Brain pericyte (primary cell): ENCODE measurements around the gene GNAI1.

ENCODE experiments used
- DNase-seq: peaks from one replicate; pipeline ENCODE4 v3.0.0-alpha.2; 2012; ENCODE audit warnings: low read depth, low spot score

Gene GNAI1

GRCh38 chr7:80213814-80214213, 79.2 kb downstream of the GNAI1 start:
- no peak for DNase-seq

DNA sequence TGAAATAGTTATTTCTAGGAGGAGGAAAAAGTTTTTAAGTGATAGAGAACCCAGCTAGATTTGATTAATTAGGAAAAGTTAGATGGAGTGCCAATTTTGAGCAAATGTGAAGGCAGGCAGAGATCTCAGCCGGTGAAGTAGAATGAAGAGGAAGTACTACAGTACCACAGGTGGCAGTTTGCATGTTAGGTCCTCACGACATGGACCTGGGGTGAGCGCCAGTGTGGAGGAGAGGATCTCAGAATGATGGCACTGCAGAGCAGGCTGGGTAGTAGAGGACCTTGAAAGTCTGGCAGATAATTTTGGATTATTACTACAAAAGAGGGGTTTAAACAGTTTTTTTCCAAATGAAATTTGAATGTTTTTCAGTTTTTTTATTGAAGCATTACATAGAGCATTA, 81.1 kb downstream of the GNAI1 start:
- DNase-seq = no peak

GRCh38 chr7:80216996-80217842, 82.6 kb downstream of the GNAI1 start:
- no peak for DNase-seq

DNA sequence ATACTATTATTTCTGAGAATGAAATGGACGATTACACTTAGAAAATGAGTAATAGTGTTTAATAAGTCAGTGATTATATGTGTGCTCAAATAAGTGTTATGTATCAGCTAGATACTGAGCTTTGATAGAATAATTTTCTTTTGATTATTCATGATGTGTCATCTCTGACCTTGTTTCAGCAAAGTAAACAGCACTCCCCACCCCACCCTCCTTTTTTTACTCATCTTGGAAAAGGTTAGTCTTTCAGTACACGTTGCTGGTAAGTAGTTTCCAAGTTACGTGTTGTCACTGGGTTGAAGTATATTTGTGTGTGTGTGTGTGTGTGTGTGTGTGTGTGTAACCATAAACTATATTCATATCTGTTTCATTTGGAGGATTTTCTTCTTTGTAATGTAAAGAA, 84.1 kb downstream of the GNAI1 start:
- DNase-seq = no peak

- no peak for DNase-seq
Measured at GRCh38 chr7:80220022-80220634, 85.5 kb downstream of the GNAI1 start.

GRCh38 chr7:80224415-80224814, 89.8 kb downstream of the GNAI1 start:
- no peak for DNase-seq

- no peak for DNase-seq
Measured at GRCh38 chr7:80225361-80225760, 90.7 kb downstream of the GNAI1 start.

DNA sequence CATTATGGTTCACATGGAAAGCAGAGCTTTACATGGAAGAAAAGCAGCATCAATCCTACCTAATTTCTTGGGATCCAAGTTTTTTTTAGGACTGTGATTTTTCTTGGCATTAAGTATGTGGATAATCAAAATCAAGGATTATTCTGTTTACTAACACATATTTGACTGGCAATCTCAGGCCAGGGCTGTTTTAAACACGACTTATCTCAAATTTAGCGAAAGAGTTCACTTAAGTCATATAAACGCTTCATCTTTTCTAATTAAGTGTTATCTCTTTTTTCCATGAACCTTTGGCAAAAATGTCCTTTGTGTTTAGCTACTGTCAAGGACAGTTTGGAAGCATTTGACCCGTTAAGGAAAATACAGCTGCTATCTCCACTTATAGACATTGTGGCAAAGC, 92.0 kb downstream of the GNAI1 start:
- DNase-seq = no peak

DNA sequence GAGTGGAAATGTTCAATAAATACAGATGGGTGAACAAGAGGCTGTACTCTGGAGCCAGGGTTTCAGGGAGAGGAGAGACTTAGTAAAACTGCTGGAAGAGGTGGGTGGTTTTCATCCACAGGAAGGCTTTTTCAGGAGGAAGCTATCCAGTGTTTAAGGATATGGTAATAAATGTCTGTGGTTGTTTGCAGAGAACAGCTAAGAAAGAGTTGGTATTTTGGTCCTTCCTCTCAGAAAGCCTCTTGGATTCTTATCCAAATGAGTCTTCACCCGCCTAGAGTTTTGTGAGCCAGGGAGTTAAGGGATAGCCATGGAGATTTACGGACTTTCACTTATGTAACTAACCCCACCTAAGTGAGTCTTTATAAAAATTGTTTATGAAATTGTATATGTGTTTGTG, 95.7 kb downstream of the GNAI1 start:
- no peak for DNase-seq

GRCh38 chr7:80231707-80232106, 97.1 kb downstream of the GNAI1 start:
- no peak for DNase-seq

- no peak for DNase-seq
Measured at GRCh38 chr7:80232979-80233724, 98.5 kb downstream of the GNAI1 start.

DNA sequence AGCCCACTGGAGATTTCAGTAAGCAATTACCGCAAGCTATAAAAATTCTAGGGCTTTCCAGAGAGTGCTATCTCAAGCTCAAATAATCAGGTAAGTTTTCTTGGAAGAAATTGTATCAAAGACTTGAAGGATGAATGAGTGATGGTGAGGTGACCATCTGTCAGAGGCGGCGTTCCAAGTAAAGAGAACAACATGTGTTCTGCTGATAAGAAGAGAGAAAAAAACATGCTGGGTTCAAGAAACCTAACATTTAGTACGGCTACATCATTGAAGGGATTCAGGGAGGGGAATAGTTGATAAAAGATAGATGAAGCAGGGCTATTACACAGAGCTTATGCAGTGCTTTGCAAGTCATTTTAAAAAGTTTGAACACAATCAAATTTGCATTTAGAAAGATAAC, 100.7 kb downstream of the GNAI1 start:
- no peak for DNase-seq

GRCh38 chr7:80236681-80237080, 102.0 kb downstream of the GNAI1 start:
- no peak for DNase-seq

DNA sequence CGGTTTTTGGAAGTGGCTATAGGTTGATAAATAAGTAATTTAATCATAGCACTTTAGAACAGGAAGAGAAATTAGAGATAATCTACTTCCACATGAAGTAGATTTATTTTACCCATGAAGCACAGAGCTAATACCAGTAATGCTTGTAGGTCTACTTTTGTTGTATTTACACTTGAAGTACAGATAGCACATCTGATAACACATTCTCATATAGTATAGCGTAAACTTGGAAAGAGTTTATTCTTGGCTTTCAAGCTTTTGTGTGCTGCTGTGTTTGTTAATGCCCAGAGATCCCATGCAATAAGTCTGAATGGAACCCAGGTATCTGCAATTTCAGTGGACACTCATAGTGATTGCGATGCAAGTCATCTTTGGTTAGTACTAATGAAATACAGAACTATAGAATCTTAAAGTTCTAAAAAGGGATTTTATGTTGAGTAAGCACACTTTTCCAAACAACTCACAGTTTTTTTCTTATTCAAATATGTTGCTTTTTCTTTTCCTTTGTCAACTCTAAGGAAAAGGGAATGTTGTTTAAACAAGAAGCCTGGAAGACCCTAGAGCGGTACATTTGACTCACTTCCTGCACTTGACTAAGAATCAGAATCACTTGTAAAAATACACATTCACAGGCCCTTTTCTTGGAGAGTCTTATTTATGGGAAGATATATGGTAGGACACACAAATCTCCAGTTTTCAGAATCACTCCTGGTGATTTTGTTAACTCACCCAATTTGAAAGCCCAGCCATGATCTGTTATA, 105.8 kb downstream of the GNAI1 start:
- DNase-seq = no peak

- no peak for DNase-seq
Measured at GRCh38 chr7:80241671-80242070, 107.0 kb downstream of the GNAI1 start.

DNA sequence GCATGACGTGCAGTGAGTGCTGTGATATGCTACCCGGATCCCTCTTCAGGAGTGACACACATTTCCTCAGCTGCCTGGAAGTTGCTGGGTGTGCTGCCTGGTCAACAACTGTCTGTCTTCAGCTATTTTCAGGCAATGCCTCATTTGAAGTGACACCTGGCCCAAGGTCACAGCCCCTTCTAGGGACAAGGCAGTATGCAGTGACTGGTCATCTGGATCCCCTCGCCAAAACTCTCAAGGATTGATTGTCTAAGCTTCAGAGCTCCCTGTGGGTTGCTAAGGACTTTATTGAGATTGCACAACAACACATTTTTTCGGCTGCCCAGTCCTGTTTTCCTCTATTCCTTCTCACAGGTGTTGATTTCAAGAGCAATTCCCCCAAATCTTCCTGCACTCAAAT, 108.8 kb downstream of the GNAI1 start:
- DNase-seq = no peak

DNA sequence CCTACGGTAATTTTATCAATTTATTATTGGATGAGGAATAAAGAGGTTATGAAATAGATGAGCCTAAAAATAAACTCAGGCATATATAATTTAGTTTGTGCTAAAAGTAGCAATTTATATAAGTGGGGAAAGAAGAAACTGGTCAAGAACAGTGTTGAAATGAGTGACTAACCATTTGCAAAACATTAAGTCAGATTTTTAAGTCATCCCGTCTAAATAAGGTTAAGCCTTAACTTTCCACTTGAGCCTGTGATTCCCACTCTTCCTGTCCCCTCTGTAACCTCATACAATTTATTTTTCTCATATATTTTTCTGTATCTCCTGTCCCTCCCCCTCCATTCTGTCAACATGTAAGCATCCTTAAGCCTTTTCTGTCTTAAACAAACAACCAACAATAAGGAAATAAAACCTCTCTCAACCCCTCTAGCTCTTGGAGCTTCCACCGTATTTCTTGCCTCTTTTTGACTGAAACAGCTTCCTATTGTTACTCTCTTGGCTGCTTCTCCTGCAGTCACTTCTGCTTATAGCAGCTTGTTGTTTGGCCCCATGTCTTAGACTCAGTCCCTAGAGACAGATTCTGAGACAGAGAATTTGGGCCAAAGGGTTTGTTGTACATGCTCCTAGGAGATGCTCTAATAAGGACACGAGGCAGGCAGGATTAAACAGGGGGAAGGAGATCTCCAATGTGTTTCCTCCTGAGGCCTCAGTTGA, 109.7 kb downstream of the GNAI1 start:
- DNase-seq = no peak

DNA sequence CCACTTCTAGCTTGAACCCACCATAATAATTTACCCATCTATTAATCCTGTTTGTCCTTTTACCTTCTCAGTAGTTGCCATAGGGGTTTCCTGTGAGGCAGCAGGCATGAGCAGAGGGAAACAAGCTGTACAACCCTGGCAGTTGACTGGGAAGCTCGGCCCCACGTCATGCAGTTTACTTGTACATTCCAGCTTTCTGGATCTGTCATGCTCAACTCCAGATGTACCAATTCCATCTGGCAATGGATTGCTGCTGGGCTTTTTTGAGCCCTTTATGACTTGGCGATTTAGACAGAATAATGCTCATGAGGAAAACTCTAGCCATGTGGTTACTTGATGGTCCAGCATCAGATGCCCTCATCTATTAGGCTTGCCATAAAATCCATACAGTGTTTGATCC, 112.5 kb downstream of the GNAI1 start:
- no peak for DNase-seq

- DNase-seq = no peak
Measured at GRCh38 chr7:80247891-80248290, 113.3 kb downstream of the GNAI1 start.

DNA sequence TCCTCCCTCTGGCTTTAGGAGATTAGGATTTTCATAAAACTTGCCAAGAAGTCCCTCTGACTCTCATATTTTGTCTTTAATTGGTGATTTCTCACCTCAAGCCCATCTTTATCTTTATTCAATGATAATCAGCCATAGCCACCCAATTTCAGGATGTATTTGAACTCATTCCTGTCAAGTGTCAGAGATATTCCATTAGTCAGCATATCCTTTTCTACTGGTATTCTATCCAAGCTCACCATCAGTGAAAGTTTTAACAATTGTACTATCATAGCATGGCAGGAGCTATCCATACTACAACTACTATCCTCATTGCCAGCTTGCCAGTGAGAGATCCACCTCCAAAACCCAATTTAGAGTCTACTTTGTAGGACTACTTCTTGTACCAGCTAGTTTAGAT, 114.6 kb downstream of the GNAI1 start:
- DNase-seq = no peak

GRCh38 chr7:80249619-80250295, 115.1 kb downstream of the GNAI1 start:
- no peak for DNase-seq
